SK-N-MC (cell line): ENCODE data around the gene MRPS10.

Source experiments
- EZH2 ChIP-seq: fragments of 200-600 bp; sonication (generic); IDR thresholded peaks from one replicate; pipeline ENCODE4 v1.6.1; 2017; ENCODE audit warnings: antibody characterized with exemption
- POLR2AphosphoS5 ChIP-seq: IDR thresholded peaks from 2 replicates; pipeline ENCODE4 v1.6.1; 2012; ENCODE audit warnings: mild to moderate bottlenecking, low read depth, low read length, borderline replicate concordance

GRCh38 chr6:42260972-42261371 lies 43.3 kb upstream of the MRPS10 start:
- TF ChIP-seq EZH2 (no peak), POLR2AphosphoS5 (no peak)
